NB4 (cell line): Measurements from ENCODE around the gene DCHS2.

Source experiments
- DNase-seq: peaks from one replicate; pipeline ENCODE4 v3.0.0; 2010; ENCODE audit warnings: low read depth
- H3K4me3 ChIP-seq: one replicate; pipeline ENCODE4 v1.5.1; 2011; ENCODE audit warnings: mild to moderate bottlenecking, low read depth, low read length, moderate library complexity
- CTCF ChIP-seq: IDR thresholded peaks from one replicate; pipeline ENCODE4 v1.5.1; 2012; ENCODE audit warnings: low read depth, low read length
- MAX ChIP-seq: IDR thresholded peaks from 2 replicates; pipeline ENCODE4 v1.6.1; 2011; ENCODE audit warnings: low read depth, low read length
- MYC ChIP-seq: IDR thresholded peaks from 2 replicates; pipeline ENCODE4 v1.6.1; 2011; ENCODE audit warnings: low read depth, low read length
- POLR2A ChIP-seq: IDR thresholded peaks from 2 replicates; pipeline ENCODE4 v1.6.1; 2011; ENCODE audit warnings: mild to moderate bottlenecking; ENCODE audit not compliant: insufficient read length; ENCODE audit errors: extremely low read depth

DCHS2 gene

GRCh38 chr4:154192585-154192984 is 299.0 kb downstream of the DCHS2 start:
- no peak for DNase-seq
- H3K4me3 ChIP-seq = no peak overlapping the region
- TF ChIP-seq MYC (no peak), POLR2A (no peak), MAX (no peak), CTCF (no peak)

GRCh38 chr4:154189346-154189745 is 302.3 kb downstream of the DCHS2 start:
- no peak overlapping the region for H3K4me3 ChIP-seq
- no peak for DNase-seq
- no peak for TF ChIP-seq MYC
- no peak for TF ChIP-seq POLR2A
- TF ChIP-seq MAX = no peak
- no peak for TF ChIP-seq CTCF

- DNase-seq = no peak
- no peak overlapping the region for H3K4me3 ChIP-seq
- TF ChIP-seq POLR2A (no peak), MAX (no peak), CTCF (no peak), MYC (no peak)
Measured at GRCh38 chr4:154186888-154187287, 304.7 kb downstream of the DCHS2 start.

GRCh38 chr4:154186035-154186434 is 305.6 kb downstream of the DCHS2 start:
- DNase-seq = no peak
- TF ChIP-seq CTCF (no peak), MYC (no peak), POLR2A (no peak), MAX (no peak)
- H3K4me3 ChIP-seq = no peak overlapping the region

GRCh38 chr4:154184238-154184637 is 307.4 kb downstream of the DCHS2 start:
- TF ChIP-seq MAX (no peak), MYC (no peak), CTCF (no peak), POLR2A (no peak)
- no peak overlapping the region for H3K4me3 ChIP-seq
- peak; percentile 1 for DNase-seq

GRCh38 chr4:154183264-154183663 is 308.3 kb downstream of the DCHS2 start:
- TF ChIP-seq MAX = no peak
- no peak for TF ChIP-seq CTCF
- no peak for TF ChIP-seq MYC
- TF ChIP-seq POLR2A = no peak
- no peak for DNase-seq
- no peak overlapping the region for H3K4me3 ChIP-seq
